Stimulated activated CD8-positive, alpha-beta memory T cell treated with anti-CD3 and anti-CD28 coated beads, Interleukin-12 subunit alpha, Interleukin-12 subunit beta, amount 100 ng/mL, for 4 hours (primary cell): Measurements from ENCODE around the gene STAT6.
"Not testable (repeated sequence)": the region's sequence is repeated elsewhere in the genome, so short reads cannot be mapped to it uniquely, and the experiment has no call there.

Experiments used
- DNase-seq: peaks from one replicate; pipeline ENCODE4 v3.0.0-alpha.2; 2020; ENCODE audit warnings: low read depth

STAT6 gene

GRCh38 chr12:57087691-57088353 lies 23.3 kb downstream of the STAT6 start:
- DNase-seq: peak; percentile 85

- DNase-seq: peak; percentile 96
Observed at GRCh38 chr12:57087010-57087690, 24.0 kb downstream of the STAT6 start.

GRCh38 chr12:57086493-57087009 lies 24.6 kb downstream of the STAT6 start:
- peak; percentile 64 for DNase-seq

GRCh38 chr12:57085999-57086492 lies 25.1 kb downstream of the STAT6 start:
- DNase-seq: no peak

- DNase-seq: no peak
Observed at GRCh38 chr12:57080855-57081254, 30.3 kb downstream of the STAT6 start.

- no peak for DNase-seq
Observed at GRCh38 chr12:57079821-57080220, 31.3 kb downstream of the STAT6 start.

GRCh38 chr12:57078519-57079404 lies 32.4 kb downstream of the STAT6 start, which contains the start of gene NEMP1:
NEMP1 (minus strand) TSS chr12:57078791; CDS start chr12:57078745, 46 bp downstream.
- DNase-seq: peak; percentile 86

- DNase-seq: not testable (repeated sequence)
Observed at GRCh38 chr12:57073566-57074450, 37.4 kb downstream of the STAT6 start.

- no peak for DNase-seq
Observed at GRCh38 chr12:57072661-57073060, 38.5 kb downstream of the STAT6 start.

GRCh38 chr12:57069523-57069922 lies 41.6 kb downstream of the STAT6 start:
- no peak for DNase-seq

- DNase-seq: no peak
Observed at GRCh38 chr12:57066245-57066644, 44.9 kb downstream of the STAT6 start.

- no peak for DNase-seq
Observed at GRCh38 chr12:57063991-57064685, 47.0 kb downstream of the STAT6 start.

GRCh38 chr12:57058454-57058853 lies 52.7 kb downstream of the STAT6 start:
- DNase-seq: no peak

GRCh38 chr12:57057067-57057751 lies 54.0 kb downstream of the STAT6 start:
- no peak for DNase-seq

- DNase-seq: no peak
Observed at GRCh38 chr12:57055824-57056223, 55.3 kb downstream of the STAT6 start.

GRCh38 chr12:57053901-57054300 lies 57.3 kb downstream of the STAT6 start:
- not testable (repeated sequence) for DNase-seq

GRCh38 chr12:57053146-57053545 lies 58.0 kb downstream of the STAT6 start:
- DNase-seq: not testable (repeated sequence)

GRCh38 chr12:57051011-57051410 lies 60.2 kb downstream of the STAT6 start:
- no peak for DNase-seq

- DNase-seq: no peak
Observed at GRCh38 chr12:57049890-57050289, 61.3 kb downstream of the STAT6 start, which contains the start of gene MYO1A. MYO1A (minus strand) TSS chr12:57050129; CDS start chr12:57048323, 1,806 bp downstream.

GRCh38 chr12:57049119-57049446 lies 62.1 kb downstream of the STAT6 start:
- DNase-seq: no peak
